Stimulated activated CD8-positive, alpha-beta memory T cell treated with anti-CD3 and anti-CD28 coated beads, Interleukin-7, amount 100 ng/mL, for 1 hour (primary cell): ENCODE results near the gene CBFB.
A peak's percentile ranks its signal among the peaks of the same experiment; 100 is the strongest.
"Not testable (repeated sequence)": the region's sequence is repeated elsewhere in the genome, so short reads cannot be mapped to it uniquely, and the experiment has no call there.

Experiments used
- DNase-seq, 2 donors: peaks; one replicate each; pipeline ENCODE4 v3.0.0-alpha.2; 2020; ENCODE audit warnings: low read depth in 2 of 2

CBFB gene

GRCh38 chr16:67028696-67029253 lies at the start of gene CBFB:
Gene CBFB (plus strand): TSS chr16:67029149. CDS start chr16:67029408, 259 bp downstream.
- peak; percentile 84 to 89 for DNase-seq

GRCh38 chr16:66983033-66983432 lies 45.9 kb upstream of the CBFB start:
- DNase-seq: no peak

GRCh38 chr16:66984892-66985311 lies 44.0 kb upstream of the CBFB start:
- DNase-seq: peak in 1 of 2 donors; percentile 11

GRCh38 chr16:66986559-66986958 lies 42.4 kb upstream of the CBFB start:
- no peak for DNase-seq

GRCh38 chr16:66988197-66988788 lies 40.7 kb upstream of the CBFB start, which contains the start of gene CES4A:
Gene CES4A (plus strand): TSS chr16:66988589. CDS start chr16:66988773, 184 bp downstream.
- DNase-seq: no peak

- DNase-seq: no peak
Observed at GRCh38 chr16:66991545-66992077, 37.3 kb upstream of the CBFB start.

- not testable (repeated sequence) for DNase-seq
Observed at GRCh38 chr16:66993558-66993957, 35.4 kb upstream of the CBFB start.

GRCh38 chr16:66996324-66996982 lies 32.5 kb upstream of the CBFB start:
- no peak for DNase-seq

GRCh38 chr16:66996983-66997358 lies 32.0 kb upstream of the CBFB start:
- DNase-seq: no peak

- DNase-seq: peak; percentile 14 to 18
Observed at GRCh38 chr16:67000384-67001351, 28.3 kb upstream of the CBFB start.

GRCh38 chr16:67001726-67002125 lies 27.2 kb upstream of the CBFB start:
- no peak for DNase-seq

GRCh38 chr16:67006930-67007658 lies 21.9 kb upstream of the CBFB start:
- DNase-seq: no peak

- DNase-seq: no peak
Observed at GRCh38 chr16:67009158-67009557, 19.8 kb upstream of the CBFB start.

GRCh38 chr16:67011274-67011673 lies 17.7 kb upstream of the CBFB start:
- no peak for DNase-seq

GRCh38 chr16:67013233-67013822 lies 15.6 kb upstream of the CBFB start:
- DNase-seq: no peak

GRCh38 chr16:67013823-67014633 lies 14.9 kb upstream of the CBFB start:
- peak; percentile 34 to 42 for DNase-seq

- DNase-seq: no peak
Observed at GRCh38 chr16:67014634-67015312, 14.2 kb upstream of the CBFB start.

GRCh38 chr16:67015313-67015731 lies 13.6 kb upstream of the CBFB start:
- DNase-seq: no peak

GRCh38 chr16:67016143-67016542 lies 12.8 kb upstream of the CBFB start:
- DNase-seq: no peak
